Mucosa of rectum (tissue), 2 donors: ENCODE data around the gene POLR2C.

ENCODE experiments used
- H3K27ac ChIP-seq, 2 donors: one replicate each; pipeline ENCODE4 v1.7.0; 2013; ENCODE audit warnings: inconsistent platforms in 2 of 2, low read depth in 2 of 2, low read length in 2 of 2
- H3K27me3 ChIP-seq, 2 donors: one replicate each; pipeline ENCODE4 v1.7.0; 2013; ENCODE audit warnings: low read length in 2 of 2; ENCODE audit not compliant: control insufficient read depth in 2 of 2, insufficient read depth in 2 of 2
- H3K36me3 ChIP-seq, 2 donors: one replicate each; pipeline ENCODE4 v1.7.0; 2013; ENCODE audit warnings: low read length in 2 of 2; ENCODE audit not compliant: control insufficient read depth in 2 of 2, insufficient read depth in 2 of 2
- H3K4me1 ChIP-seq, 2 donors: one replicate each; pipeline ENCODE4 v1.7.0; 2013; ENCODE audit warnings: low read length in 2 of 2, mild to moderate bottlenecking in 1 of 2; ENCODE audit not compliant: control insufficient read depth in 2 of 2, insufficient read depth in 2 of 2
- H3K4me3 ChIP-seq, 2 donors: one replicate each; pipeline ENCODE4 v1.7.0; 2013; ENCODE audit warnings: low read length in 2 of 2
- H3K9ac ChIP-seq, 2 donors: one replicate each; pipeline ENCODE4 v1.7.0; 2013; ENCODE audit warnings: low read length in 2 of 2, low read depth in 1 of 2, mild to moderate bottlenecking in 1 of 2
- H3K9me3 ChIP-seq, 2 donors: one replicate each; pipeline ENCODE4 v1.7.0; 2013; ENCODE audit warnings: low read length in 2 of 2; ENCODE audit not compliant: control insufficient read depth in 2 of 2
- donor health status: healthy.
- donor health status: Normal muscosa, but diverticular disease.

The POLR2C gene

GRCh38 chr16:57462209-57462977 lies at the start of gene POLR2C:
Gene POLR2C (plus strand): TSS chr16:57462679. CDS start chr16:57462725, 46 bp downstream.
- Histone ChIP-seq H3K27me3 (no peaks in the 10 kb centered on the region), H3K9ac (peak within 1 kb of the TSS; percentile 71 to 88), H3K9me3 (no peaks in the 10 kb centered on the region), H3K27ac (peak within 1 kb of the TSS; percentile 40 to 63), H3K4me3 (peak within 1 kb of the TSS; percentile 73 to 81), H3K4me1 (peaks cover 9 to 13% of the 10 kb centered on the region in 2 donors), H3K36me3 (peaks cover 50 to 71% of the 10 kb centered on the region in 2 donors)

GRCh38 chr16:57413301-57413730 lies 49.2 kb upstream of the POLR2C start:
- no peak overlapping the region for H3K27ac ChIP-seq
- H3K4me1 ChIP-seq, result peaks cover 3 to 12% of the 10 kb centered on the region in 2 donors
- no peaks in the 10 kb centered on the region for H3K36me3 ChIP-seq

GRCh38 chr16:57413733-57414132 lies 48.7 kb upstream of the POLR2C start:
- peaks cover 3 to 12% of the 10 kb centered on the region in 2 donors for H3K4me1 ChIP-seq

More at GRCh38 chr16:57413301-57413730, 49.2 kb upstream of the POLR2C start:
- H3K9ac ChIP-seq, result no peak overlapping the region
- no peak overlapping the region for H3K4me3 ChIP-seq
- peaks cover 0 to 4% of the 10 kb centered on the region in 2 donors for H3K27me3 ChIP-seq
- no peaks in the 10 kb centered on the region for H3K9me3 ChIP-seq

GRCh38 chr16:57416084-57416483 lies 46.4 kb upstream of the POLR2C start:
- H3K4me1 ChIP-seq, result peaks cover 6 to 12% of the 10 kb centered on the region in 2 donors
- H3K36me3 ChIP-seq, result no peaks in the 10 kb centered on the region
- no peak overlapping the region for H3K4me3 ChIP-seq
- no peak overlapping the region for H3K27ac ChIP-seq
- H3K27me3 ChIP-seq, result peaks cover 0 to 4% of the 10 kb centered on the region in 2 donors
- no peaks in the 10 kb centered on the region for H3K9me3 ChIP-seq
- H3K9ac ChIP-seq, result no peak overlapping the region

More at GRCh38 chr16:57413733-57414132, 48.7 kb upstream of the POLR2C start:
- H3K4me3 ChIP-seq, result no peak overlapping the region
- H3K27me3 ChIP-seq, result peaks cover 0 to 4% of the 10 kb centered on the region in 2 donors
- H3K9me3 ChIP-seq, result no peaks in the 10 kb centered on the region
- H3K36me3 ChIP-seq, result no peaks in the 10 kb centered on the region
- H3K27ac ChIP-seq, result no peak overlapping the region
- no peak overlapping the region for H3K9ac ChIP-seq

GRCh38 chr16:57419506-57419905 lies 43.0 kb upstream of the POLR2C start:
- no peak overlapping the region for H3K27ac ChIP-seq
- peaks cover 9 to 12% of the 10 kb centered on the region in 2 donors for H3K4me1 ChIP-seq
- H3K9ac ChIP-seq, result no peak overlapping the region

GRCh38 chr16:57422026-57422944 lies 40.2 kb upstream of the POLR2C start:
- no peak overlapping the region for H3K4me3 ChIP-seq
- H3K27ac ChIP-seq, result no peak overlapping the region
- H3K36me3 ChIP-seq, result peaks cover 0 to 3% of the 10 kb centered on the region in 2 donors
- peaks cover 0 to 4% of the 10 kb centered on the region in 2 donors for H3K27me3 ChIP-seq
- peaks cover 4 to 6% of the 10 kb centered on the region in 2 donors for H3K4me1 ChIP-seq
- H3K9ac ChIP-seq, result no peak overlapping the region
- H3K9me3 ChIP-seq, result no peaks in the 10 kb centered on the region

More at GRCh38 chr16:57419506-57419905, 43.0 kb upstream of the POLR2C start:
- Histone ChIP-seq H3K36me3 (no peaks in the 10 kb centered on the region), H3K4me3 (no peak overlapping the region), H3K27me3 (peaks cover 0 to 4% of the 10 kb centered on the region in 2 donors), H3K9me3 (no peaks in the 10 kb centered on the region)

GRCh38 chr16:57423152-57423551 lies 39.3 kb upstream of the POLR2C start:
- Histone ChIP-seq H3K27ac (no peak overlapping the region), H3K27me3 (no peaks in the 10 kb centered on the region), H3K4me3 (no peak overlapping the region), H3K9ac (no peak overlapping the region), H3K36me3 (peaks cover under 1 to 11% of the 10 kb centered on the region in 2 donors), H3K4me1 (peaks cover 0 to 6% of the 10 kb centered on the region in 2 donors), H3K9me3 (no peaks in the 10 kb centered on the region)

GRCh38 chr16:57424583-57424982 lies 37.9 kb upstream of the POLR2C start:
- Histone ChIP-seq H3K4me1 (peaks cover 0 to 3% of the 10 kb centered on the region in 2 donors), H3K9me3 (no peaks in the 10 kb centered on the region), H3K27me3 (no peaks in the 10 kb centered on the region), H3K27ac (no peak overlapping the region), H3K9ac (no peak overlapping the region), H3K36me3 (peaks cover 11 to 22% of the 10 kb centered on the region in 2 donors), H3K4me3 (no peak overlapping the region)

- no peaks in the 10 kb centered on the region for H3K27me3 ChIP-seq
- H3K9me3 ChIP-seq, result no peaks in the 10 kb centered on the region
- no peak overlapping the region for H3K4me3 ChIP-seq
- no peak overlapping the region for H3K9ac ChIP-seq
- no peak overlapping the region for H3K27ac ChIP-seq
- peaks cover 0 to 3% of the 10 kb centered on the region in 2 donors for H3K4me1 ChIP-seq
- peaks cover 26 to 38% of the 10 kb centered on the region in 2 donors for H3K36me3 ChIP-seq
Measured at GRCh38 chr16:57426356-57426755, 36.1 kb upstream of the POLR2C start.
